ENCODE measurements around the gene MARCOL. TPM values are rescaled to one million over a fixed set of nuclear protein-coding genes. Genes with fewer than 3 reads are reported as not detected.

MARCOL gene
- total RNA-seq, result not detected in 2 replicates

- no peak for DNase-seq (ENCODE audit: low read depth in 2 of 2)
These were observed at the start of gene MARCOL for GRCh38 chr5:148238418-148238794. Gene MARCOL (plus strand): TSS chr5:148238525. CDS start chr5:148238598, 73 bp downstream.

- DNase-seq (ENCODE audit: low read depth in 2 of 2), result no peak
These were observed 47.3 kb upstream of the MARCOL start for GRCh38 chr5:148191010-148191409.

- no peak for DNase-seq (ENCODE audit: low read depth in 2 of 2)
These were observed 45.1 kb upstream of the MARCOL start for GRCh38 chr5:148193202-148193601.

GRCh38 chr5:148201151-148201550 is 37.2 kb upstream of the MARCOL start:
- no peak for DNase-seq (ENCODE audit: low read depth in 2 of 2)

GRCh38 chr5:148202531-148203203 is 35.7 kb upstream of the MARCOL start, which contains the start of gene SPINK6:
Gene SPINK6 (plus strand): TSS chr5:148203042. CDS start chr5:148203097, 55 bp downstream.
- DNase-seq (ENCODE audit: low read depth in 2 of 2), result no peak

GRCh38 chr5:148205044-148205806 is 33.1 kb upstream of the MARCOL start:
- no peak for DNase-seq (ENCODE audit: low read depth in 2 of 2)

GRCh38 chr5:148205865-148206264 is 32.5 kb upstream of the MARCOL start:
- DNase-seq (ENCODE audit: low read depth in 2 of 2), result no peak

- no peak for DNase-seq (ENCODE audit: low read depth in 2 of 2)
These were observed 31.7 kb upstream of the MARCOL start for GRCh38 chr5:148206620-148207019.

GRCh38 chr5:148208226-148208625 is 30.1 kb upstream of the MARCOL start:
- DNase-seq (ENCODE audit: low read depth in 2 of 2), result peak in 1 of 2 donors; percentile 1

GRCh38 chr5:148209151-148209770 is 29.1 kb upstream of the MARCOL start:
- no peak for DNase-seq (ENCODE audit: low read depth in 2 of 2)

GRCh38 chr5:148214665-148215185 is 23.6 kb upstream of the MARCOL start:
- peak in 1 of 2 donors; percentile 1 for DNase-seq (ENCODE audit: low read depth in 2 of 2)

- DNase-seq (ENCODE audit: low read depth in 2 of 2), result no peak
These were observed 16.8 kb upstream of the MARCOL start for GRCh38 chr5:148221508-148221907.

GRCh38 chr5:148224117-148224742 is 14.1 kb upstream of the MARCOL start:
- no peak for DNase-seq (ENCODE audit: low read depth in 2 of 2)

- no peak for DNase-seq (ENCODE audit: low read depth in 2 of 2)
These were observed 9.8 kb upstream of the MARCOL start for GRCh38 chr5:148228392-148228984.

- no peak for DNase-seq (ENCODE audit: low read depth in 2 of 2)
These were observed 8.5 kb upstream of the MARCOL start for GRCh38 chr5:148229840-148230239.

- no peak for DNase-seq (ENCODE audit: low read depth in 2 of 2)
These were observed 8.1 kb upstream of the MARCOL start for GRCh38 chr5:148230240-148230639.

- DNase-seq (ENCODE audit: low read depth in 2 of 2), result no peak
These were observed 424 bp upstream of the MARCOL start for GRCh38 chr5:148237785-148238417.

- no peak for DNase-seq (ENCODE audit: low read depth in 2 of 2)
These were observed 10.6 kb downstream of the MARCOL start for GRCh38 chr5:148248894-148249293.

GRCh38 chr5:148255456-148255855 is 17.1 kb downstream of the MARCOL start:
- DNase-seq (ENCODE audit: low read depth in 2 of 2), result no peak

- DNase-seq (ENCODE audit: low read depth in 2 of 2), result no peak
These were observed 21.0 kb downstream of the MARCOL start for GRCh38 chr5:148259288-148259687.

- DNase-seq (ENCODE audit: low read depth in 2 of 2), result no peak
These were observed 22.9 kb downstream of the MARCOL start for GRCh38 chr5:148261221-148261620.
